SU-DHL-6 (cell line): ENCODE measurements around the gene MGMT.

Source experiments
- H2AFZ ChIP-seq: fragments of 200-600 bp; sonication (generic); 2 replicates; pipeline ENCODE4 v1.6.1; 2014; ENCODE audit warnings: low read depth, mild to moderate bottlenecking, moderate library complexity, mixed read lengths, antibody characterized with exemption, low read length; ENCODE audit not compliant: severe bottlenecking
- H3F3A ChIP-seq: fragments of 200-600 bp; shearing (Covaris generic); 2 replicates; pipeline ENCODE4 v1.6.0; 2016; ENCODE audit warnings: antibody characterized with exemption, mild to moderate bottlenecking; ENCODE audit not compliant: insufficient read depth
- H3K27ac ChIP-seq: fragments of 200-600 bp; sonication (generic); 2 replicates; pipeline ENCODE4 v1.5.1; 2016; ENCODE audit warnings: low read depth, mild to moderate bottlenecking, low read length, moderate library complexity, mixed read lengths
- H3K27me3 ChIP-seq: fragments of 200-600 bp; sonication (generic), shearing (Covaris generic); 2 replicates; pipeline ENCODE4 v1.6.0; 2014; ENCODE audit warnings: mild to moderate bottlenecking, low read length
- H3K36me3 ChIP-seq: fragments of 200-600 bp; sonication (generic); 2 replicates; pipeline ENCODE4 v1.6.1; 2014; ENCODE audit warnings: mild to moderate bottlenecking, low read length, mixed read lengths
- H3K4me2 ChIP-seq: fragments of 300-600, 200-600 bp; shearing (Covaris generic), sonication (generic); 2 replicates; pipeline ENCODE4 v1.6.0; 2014; ENCODE audit warnings: low read length, low read depth, mild to moderate bottlenecking; ENCODE audit not compliant: poor library complexity, severe bottlenecking
- H3K4me3 ChIP-seq: fragments of 200-600 bp; sonication (generic); 2 replicates; pipeline ENCODE4 v1.5.1; 2014; ENCODE audit warnings: antibody characterized with exemption, low read length, mild to moderate bottlenecking, mixed read lengths; ENCODE audit not compliant: insufficient read depth, poor library complexity, severe bottlenecking
- H3K79me2 ChIP-seq: fragments of 200-600 bp; sonication (generic); 2 replicates; pipeline ENCODE4 v1.6.1; 2014; ENCODE audit warnings: mild to moderate bottlenecking, low read length, moderate library complexity; ENCODE audit not compliant: insufficient read depth
- H3K9ac ChIP-seq: fragments of 200-600 bp; sonication (generic); 2 replicates; pipeline ENCODE4 v1.7.0; 2014; ENCODE audit warnings: mild to moderate bottlenecking, low read length
- H3K9me2 ChIP-seq: fragments of 200-600 bp; sonication (generic); replicated peaks from 2 replicates; pipeline ENCODE4 v1.6.1; 2014; ENCODE audit warnings: low read length; ENCODE audit not compliant: insufficient read depth
- H3K9me3 ChIP-seq: fragments of 200-600 bp; sonication (generic); 2 replicates; pipeline ENCODE4 v1.6.1; 2014; ENCODE audit warnings: low read length, mixed read lengths; ENCODE audit not compliant: insufficient read depth
- H4K20me1 ChIP-seq: fragments of 200-600 bp; sonication (generic); 2 replicates; pipeline ENCODE4 v1.6.1; 2014; ENCODE audit warnings: low read depth, mild to moderate bottlenecking, antibody characterized with exemption, low read length, moderate library complexity, mixed read lengths
- EZH2phosphoT487 ChIP-seq: fragments of 200-600 bp; sonication (generic), shearing (Covaris generic); conservative IDR thresholded peaks from 2 replicates; pipeline ENCODE4 v1.6.1; 2018; ENCODE audit warnings: mild to moderate bottlenecking, antibody characterized with exemption, low read length, moderate library complexity, mixed read lengths
- TF ChIP-seq, protein P1 (sequence below): fragments of 200-600 bp; sonication (generic); IDR thresholded peaks from one replicate; pipeline ENCODE4 v1.5.1; 2017; ENCODE audit warnings: antibody characterized with exemption, mild to moderate bottlenecking, low read length, moderate library complexity; ENCODE audit not compliant: insufficient read depth, poor library complexity, severe bottlenecking

The MGMT gene

DNA sequence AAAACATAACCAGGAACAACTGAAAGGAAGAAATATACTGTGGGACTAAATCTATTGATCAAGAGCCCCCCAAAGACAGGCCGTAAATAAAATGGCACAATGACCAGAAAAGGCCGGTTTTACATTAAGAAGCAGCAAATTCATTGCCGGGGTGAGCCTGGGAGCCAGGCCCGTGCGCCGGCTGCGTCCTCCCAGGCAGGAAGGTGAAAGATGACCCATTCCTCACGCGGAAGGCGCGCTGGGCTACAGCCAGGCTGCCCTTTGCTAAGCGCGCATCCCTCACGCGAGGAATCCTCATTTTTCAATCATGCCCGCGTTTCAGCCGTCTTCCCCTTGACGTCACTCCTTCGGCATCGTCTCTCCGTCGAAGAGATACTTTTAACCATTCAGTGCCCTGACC is 47.6 kb upstream of the MGMT start:
- Histone ChIP-seq H2AFZ (no peak overlapping the region), H3K36me3 (no peaks in the 10 kb centered on the region), H3K27ac (no peak overlapping the region), H3K79me2 (no peaks in the 10 kb centered on the region), H3K9me2 (no peaks in the 10 kb centered on the region), H3F3A (no peaks in the 10 kb centered on the region), H3K27me3 (no peaks in the 10 kb centered on the region), H3K9me3 (no peaks in the 10 kb centered on the region), H4K20me1 (no peaks in the 10 kb centered on the region), H3K4me2 (no peak overlapping the region), H3K9ac (no peak overlapping the region), H3K4me3 (no peak overlapping the region)
- TF ChIP-seq, protein P1, sequence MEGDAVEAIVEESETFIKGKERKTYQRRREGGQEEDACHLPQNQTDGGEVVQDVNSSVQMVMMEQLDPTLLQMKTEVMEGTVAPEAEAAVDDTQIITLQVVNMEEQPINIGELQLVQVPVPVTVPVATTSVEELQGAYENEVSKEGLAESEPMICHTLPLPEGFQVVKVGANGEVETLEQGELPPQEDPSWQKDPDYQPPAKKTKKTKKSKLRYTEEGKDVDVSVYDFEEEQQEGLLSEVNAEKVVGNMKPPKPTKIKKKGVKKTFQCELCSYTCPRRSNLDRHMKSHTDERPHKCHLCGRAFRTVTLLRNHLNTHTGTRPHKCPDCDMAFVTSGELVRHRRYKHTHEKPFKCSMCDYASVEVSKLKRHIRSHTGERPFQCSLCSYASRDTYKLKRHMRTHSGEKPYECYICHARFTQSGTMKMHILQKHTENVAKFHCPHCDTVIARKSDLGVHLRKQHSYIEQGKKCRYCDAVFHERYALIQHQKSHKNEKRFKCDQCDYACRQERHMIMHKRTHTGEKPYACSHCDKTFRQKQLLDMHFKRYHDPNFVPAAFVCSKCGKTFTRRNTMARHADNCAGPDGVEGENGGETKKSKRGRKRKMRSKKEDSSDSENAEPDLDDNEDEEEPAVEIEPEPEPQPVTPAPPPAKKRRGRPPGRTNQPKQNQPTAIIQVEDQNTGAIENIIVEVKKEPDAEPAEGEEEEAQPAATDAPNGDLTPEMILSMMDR, result no peak
- no peak for TF ChIP-seq EZH2phosphoT487

DNA sequence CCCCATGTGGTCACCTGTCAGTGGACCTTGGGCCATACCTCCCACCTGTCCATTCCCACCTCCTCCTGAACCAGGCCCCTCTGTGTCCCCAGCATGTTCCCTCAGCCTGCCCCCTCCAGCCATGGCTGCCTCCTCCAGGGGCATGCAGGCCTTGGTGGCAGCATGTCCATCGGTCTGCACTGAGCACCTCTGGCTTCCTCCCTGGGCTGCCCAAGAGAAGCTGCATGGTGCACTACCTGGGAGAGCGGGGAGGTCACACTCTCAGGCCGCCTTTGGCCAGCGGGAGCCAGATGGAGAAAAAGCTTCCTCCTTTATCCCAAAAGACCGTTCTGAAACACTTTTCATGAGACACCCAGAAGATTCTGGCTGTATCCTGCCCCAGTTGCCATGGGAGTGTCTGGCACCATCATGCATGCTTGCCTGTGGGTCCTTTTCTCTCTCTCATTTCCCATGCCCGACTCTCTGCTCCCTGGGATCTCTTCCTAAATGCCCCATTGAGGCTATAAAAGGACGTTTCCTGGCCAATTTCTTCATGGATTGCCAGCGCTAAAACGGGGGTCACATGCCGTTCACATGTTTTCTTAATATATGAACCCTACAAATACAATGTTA is 45.5 kb upstream of the MGMT start:
- no peaks in the 10 kb centered on the region for H3K9me2 ChIP-seq

DNA sequence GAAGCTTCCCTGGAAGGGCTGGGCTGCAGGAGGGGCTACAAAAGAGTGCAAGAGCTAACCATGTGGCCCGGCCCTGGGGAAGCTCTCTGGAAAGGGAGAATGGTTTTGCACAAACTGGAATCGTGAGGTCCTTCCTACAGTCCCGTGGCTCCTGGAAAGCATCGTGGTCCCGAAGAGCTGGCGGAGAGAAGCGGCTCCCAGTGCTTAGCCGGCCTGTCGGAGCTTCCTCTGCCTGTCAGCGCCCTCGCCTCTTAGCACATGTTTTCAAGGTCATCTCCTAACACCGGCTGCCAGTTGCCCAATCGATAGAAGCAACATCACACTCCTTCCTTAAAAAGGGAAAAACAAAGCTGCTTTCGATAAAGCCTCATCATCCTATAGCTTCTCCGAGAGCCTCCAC is 42.1 kb upstream of the MGMT start:
- H3K36me3 ChIP-seq, result no peaks in the 10 kb centered on the region
- no peaks in the 10 kb centered on the region for H3K9me3 ChIP-seq
- H3K9ac ChIP-seq, result no peak overlapping the region
- no peak overlapping the region for H2AFZ ChIP-seq
- H3K27me3 ChIP-seq, result no peaks in the 10 kb centered on the region
- H3K27ac ChIP-seq, result no peak overlapping the region
- no peak overlapping the region for H3K4me3 ChIP-seq
- no peaks in the 10 kb centered on the region for H3F3A ChIP-seq
- no peak for TF ChIP-seq EZH2phosphoT487
- TF ChIP-seq, protein P1, result no peak
- H3K79me2 ChIP-seq, result no peaks in the 10 kb centered on the region
- H4K20me1 ChIP-seq, result no peaks in the 10 kb centered on the region
- no peaks in the 10 kb centered on the region for H3K9me2 ChIP-seq
- no peak overlapping the region for H3K4me2 ChIP-seq

More for the DNA sequence above, 45.5 kb upstream of the MGMT start:
- Histone ChIP-seq H3K4me3 (no peak overlapping the region), H3K27ac (no peak overlapping the region), H3K4me2 (no peak overlapping the region), H3K36me3 (no peaks in the 10 kb centered on the region), H3K9ac (no peak overlapping the region), H3K27me3 (no peaks in the 10 kb centered on the region), H3F3A (no peaks in the 10 kb centered on the region), H3K9me3 (no peaks in the 10 kb centered on the region), H3K79me2 (no peaks in the 10 kb centered on the region), H4K20me1 (no peaks in the 10 kb centered on the region), H2AFZ (no peak overlapping the region)
- TF ChIP-seq, protein P1, result no peak
- no peak for TF ChIP-seq EZH2phosphoT487
